Coronary artery (tissue), 2 donors: ENCODE results near the gene AMBRA1.

Experiments used
- DNase-seq: peaks from one replicate; pipeline ENCODE4 v3.0.0-alpha.2; 2017; ENCODE audit warnings: low spot score
- H3K27ac ChIP-seq, 2 donors: fragments of 200-600 bp; sonication (generic); one replicate each; pipeline ENCODE4 v1.5.1; 2016 to 2019
- H3K4me3 ChIP-seq: fragments of 200-600 bp; sonication (generic); 2 replicates; pipeline ENCODE4 v1.5.1; 2016; ENCODE audit warnings: mild to moderate bottlenecking, moderate library complexity
- TF ChIP-seq, protein P1 (sequence below): fragments of 200-600 bp; sonication (generic); IDR thresholded peaks from one replicate; pipeline ENCODE4 v1.5.1; 2019; ENCODE audit warnings: antibody characterized with exemption

Gene AMBRA1

DNA sequence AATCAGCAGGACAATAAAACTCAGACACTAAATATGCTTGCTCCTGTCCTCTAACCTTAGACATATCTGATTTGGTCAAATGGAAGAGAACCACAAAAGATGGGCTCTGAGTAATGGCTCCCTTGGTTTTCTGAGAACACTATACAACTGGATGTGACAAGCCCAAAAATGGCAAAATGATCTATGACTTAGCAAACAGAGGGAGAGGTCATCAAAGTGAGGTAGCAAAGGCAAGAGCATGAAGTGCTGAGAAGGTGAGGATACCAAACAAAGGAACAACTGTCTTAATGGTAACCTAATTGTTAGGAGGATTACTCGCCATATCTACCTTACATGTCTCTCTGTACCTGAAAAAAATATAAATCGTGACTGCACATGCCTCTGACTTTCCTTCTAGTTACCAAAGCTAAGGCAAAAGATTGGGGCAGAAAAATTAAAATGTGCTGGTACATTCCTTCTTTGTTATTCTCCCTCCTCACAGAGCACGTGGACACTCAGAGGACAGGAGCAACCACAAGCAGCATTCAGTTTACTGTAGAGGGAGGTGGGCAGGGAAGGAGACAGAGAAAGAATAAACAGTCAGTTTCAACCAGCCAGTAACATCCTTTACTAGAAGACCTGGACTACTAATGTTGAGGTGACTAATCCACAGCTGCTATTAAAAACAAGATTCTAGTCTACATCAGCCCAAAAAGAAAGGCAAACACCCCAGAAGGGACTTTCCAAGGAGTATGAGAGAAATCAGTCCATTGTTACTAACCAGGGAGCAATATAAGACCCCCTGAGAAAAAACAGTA, 88.8 kb downstream of the AMBRA1 start:
- H3K4me3 ChIP-seq = no peak overlapping the region
- DNase-seq = no peak
- no peak overlapping the region for H3K27ac ChIP-seq
- TF ChIP-seq, protein P1, sequence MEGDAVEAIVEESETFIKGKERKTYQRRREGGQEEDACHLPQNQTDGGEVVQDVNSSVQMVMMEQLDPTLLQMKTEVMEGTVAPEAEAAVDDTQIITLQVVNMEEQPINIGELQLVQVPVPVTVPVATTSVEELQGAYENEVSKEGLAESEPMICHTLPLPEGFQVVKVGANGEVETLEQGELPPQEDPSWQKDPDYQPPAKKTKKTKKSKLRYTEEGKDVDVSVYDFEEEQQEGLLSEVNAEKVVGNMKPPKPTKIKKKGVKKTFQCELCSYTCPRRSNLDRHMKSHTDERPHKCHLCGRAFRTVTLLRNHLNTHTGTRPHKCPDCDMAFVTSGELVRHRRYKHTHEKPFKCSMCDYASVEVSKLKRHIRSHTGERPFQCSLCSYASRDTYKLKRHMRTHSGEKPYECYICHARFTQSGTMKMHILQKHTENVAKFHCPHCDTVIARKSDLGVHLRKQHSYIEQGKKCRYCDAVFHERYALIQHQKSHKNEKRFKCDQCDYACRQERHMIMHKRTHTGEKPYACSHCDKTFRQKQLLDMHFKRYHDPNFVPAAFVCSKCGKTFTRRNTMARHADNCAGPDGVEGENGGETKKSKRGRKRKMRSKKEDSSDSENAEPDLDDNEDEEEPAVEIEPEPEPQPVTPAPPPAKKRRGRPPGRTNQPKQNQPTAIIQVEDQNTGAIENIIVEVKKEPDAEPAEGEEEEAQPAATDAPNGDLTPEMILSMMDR = no peak

DNA sequence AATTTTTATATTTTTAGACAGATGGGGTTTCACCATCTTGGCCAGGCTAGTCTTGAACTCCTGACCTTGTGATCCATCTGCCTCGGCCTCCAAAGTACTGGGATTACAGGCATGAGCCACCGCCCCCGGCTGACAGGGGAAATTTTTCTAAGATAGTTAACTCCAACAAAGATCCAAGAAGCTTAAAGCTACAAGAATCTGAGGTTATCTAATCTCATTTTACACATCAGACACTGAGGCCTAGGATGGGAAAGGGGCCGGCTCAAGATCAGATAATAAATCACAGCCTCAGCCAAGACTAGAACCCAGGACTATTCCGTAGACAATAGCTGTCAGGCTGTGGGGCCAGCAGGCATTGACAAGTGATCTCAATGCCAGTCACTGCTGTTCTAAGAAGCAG, 94.0 kb downstream of the AMBRA1 start:
- TF ChIP-seq, protein P1 = no peak
- H3K4me3 ChIP-seq = no peak overlapping the region
- no peak overlapping the region for H3K27ac ChIP-seq
- DNase-seq = no peak

DNA sequence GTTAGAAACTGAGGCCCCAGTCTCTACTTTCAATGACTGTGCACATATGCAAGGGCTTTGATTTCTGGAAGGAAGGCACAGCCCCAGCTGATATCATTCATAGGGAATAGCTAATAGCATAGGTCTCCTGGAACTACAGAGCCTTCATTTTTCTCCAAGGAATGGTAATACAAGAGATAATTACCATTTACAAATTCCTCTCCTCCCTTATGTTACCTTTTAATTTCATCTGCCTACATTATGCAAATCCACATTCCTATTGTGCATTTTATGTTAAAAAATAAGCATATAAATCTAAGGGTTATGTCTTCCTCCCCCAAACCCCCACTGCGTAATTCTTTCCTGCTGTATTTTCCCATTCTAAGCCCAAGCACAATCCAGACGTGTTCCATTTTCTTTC, 94.9 kb downstream of the AMBRA1 start:
- TF ChIP-seq, protein P1 = no peak
- no peak overlapping the region for H3K27ac ChIP-seq
- no peak overlapping the region for H3K4me3 ChIP-seq
- DNase-seq = no peak

DNA sequence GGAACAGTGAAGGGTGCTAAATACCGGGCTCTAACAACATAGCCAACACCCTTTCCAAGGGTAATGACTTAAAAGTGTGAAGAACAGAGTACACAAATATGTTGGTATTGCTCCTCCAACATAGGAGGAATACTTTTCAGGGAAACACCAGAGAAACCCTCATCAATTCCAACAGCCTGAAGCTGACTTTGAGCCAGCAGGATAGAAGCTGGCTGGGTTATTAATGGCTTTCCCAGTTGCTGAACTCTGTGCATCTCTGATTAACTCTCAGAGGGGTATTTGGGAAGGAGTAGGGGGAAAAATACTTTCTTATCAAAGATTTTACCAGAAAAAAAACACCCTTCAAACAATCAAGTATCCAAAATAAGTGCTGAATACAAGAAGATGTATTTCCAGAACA, 95.6 kb downstream of the AMBRA1 start:
- TF ChIP-seq, protein P1 = no peak
- Histone ChIP-seq H3K4me3 (no peak overlapping the region), H3K27ac (no peak overlapping the region)
- no peak for DNase-seq

DNA sequence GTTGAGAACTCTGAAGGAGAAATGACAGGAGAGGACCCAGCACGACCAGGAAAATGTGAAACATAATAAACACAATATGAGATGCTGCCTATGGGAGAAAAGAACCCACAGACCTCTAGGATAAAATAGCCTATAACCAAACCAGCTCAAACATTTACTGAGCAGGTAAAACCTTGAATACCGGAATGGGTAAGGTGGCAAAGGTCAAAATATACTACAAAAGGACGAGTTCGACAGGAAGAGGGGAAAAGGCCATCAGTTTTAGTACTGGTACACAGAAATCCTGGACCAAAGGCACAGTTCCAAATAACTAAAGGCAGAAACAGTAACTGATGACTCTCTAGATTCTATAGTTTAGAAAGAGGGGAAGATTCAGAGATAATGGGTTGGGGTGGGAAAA, 96.3 kb downstream of the AMBRA1 start:
- TF ChIP-seq, protein P1 = no peak
- Histone ChIP-seq H3K4me3 (no peak overlapping the region), H3K27ac (no peak overlapping the region)
- DNase-seq = no peak

DNA sequence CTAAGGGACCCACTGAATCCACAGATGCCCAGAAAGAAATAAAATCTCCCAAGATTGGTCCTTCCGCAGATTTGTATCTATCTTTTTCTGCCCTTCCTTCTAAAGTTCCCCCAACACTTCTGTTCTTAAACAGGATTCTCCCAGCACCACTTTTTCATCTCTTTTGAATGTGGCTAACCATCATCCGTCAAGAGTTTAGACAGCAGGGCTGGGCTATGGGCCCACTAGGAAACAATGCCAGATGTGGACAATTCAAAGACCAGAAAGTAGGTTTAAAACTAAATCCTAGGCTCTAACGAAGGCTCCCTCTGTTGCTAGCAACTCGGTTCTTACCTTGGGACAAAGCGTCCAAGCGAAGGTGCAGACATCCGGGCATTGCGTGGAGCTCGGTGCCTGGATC, 100.0 kb downstream of the AMBRA1 start:
- DNase-seq = no peak
- TF ChIP-seq, protein P1 = no peak
- Histone ChIP-seq H3K4me3 (no peak overlapping the region), H3K27ac (no peak overlapping the region)

DNA sequence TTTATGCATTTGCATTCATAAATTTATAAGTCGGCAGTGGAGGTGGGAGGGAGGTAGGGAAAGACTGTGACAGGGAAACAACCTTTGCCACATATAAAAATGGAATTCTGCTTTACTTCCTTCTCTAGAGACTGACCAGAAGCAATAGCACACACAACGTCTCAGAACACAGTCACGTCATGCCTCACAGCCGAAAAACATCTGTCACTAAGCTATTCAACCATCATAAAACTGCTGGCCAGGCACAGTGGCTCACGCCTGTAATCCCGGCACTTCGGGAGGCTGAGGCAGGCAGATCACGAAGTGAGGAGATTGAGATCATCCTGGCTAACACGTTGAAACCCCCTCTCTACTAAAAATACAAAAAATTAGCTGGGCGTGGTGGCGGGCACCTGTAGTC, 101.3 kb downstream of the AMBRA1 start:
- Histone ChIP-seq H3K27ac (peak overlapping the region in 1 of 2 donors; percentile 5), H3K4me3 (no peak overlapping the region)
- TF ChIP-seq, protein P1 = no peak
- no peak for DNase-seq
